Esophagus muscularis mucosa (tissue), 3 donors: Measurements from ENCODE around the gene VSX1.

Source experiments
- POLR2A ChIP-seq: fragments of 450-650 bp; IDR thresholded peaks from one replicate; pipeline ENCODE4 v1.6.1; 2017; ENCODE audit warnings: antibody characterized with exemption, moderate library complexity, mild to moderate bottlenecking, low read depth
- POLR2AphosphoS5 ChIP-seq, 2 donors: sonication (generic); formaldehyde crosslinking; IDR thresholded peaks; one replicate each; pipeline ENCODE4 v1.6.1; 2017; ENCODE audit warnings: antibody characterized with exemption in 2 of 2
- TF ChIP-seq, protein P1 (sequence below), 3 experiments: fragments of 200-600 bp in 2 of 3; fragments of 450-650 bp in 1 of 3; sonication (generic) in 2 of 3; IDR thresholded peaks; one replicate each; pipeline ENCODE4 v1.5.1; 2017 to 2019; ENCODE audit warnings: antibody characterized with exemption in 3 of 3, mild to moderate bottlenecking in 2 of 3, moderate library complexity in 1 of 3

DNA sequence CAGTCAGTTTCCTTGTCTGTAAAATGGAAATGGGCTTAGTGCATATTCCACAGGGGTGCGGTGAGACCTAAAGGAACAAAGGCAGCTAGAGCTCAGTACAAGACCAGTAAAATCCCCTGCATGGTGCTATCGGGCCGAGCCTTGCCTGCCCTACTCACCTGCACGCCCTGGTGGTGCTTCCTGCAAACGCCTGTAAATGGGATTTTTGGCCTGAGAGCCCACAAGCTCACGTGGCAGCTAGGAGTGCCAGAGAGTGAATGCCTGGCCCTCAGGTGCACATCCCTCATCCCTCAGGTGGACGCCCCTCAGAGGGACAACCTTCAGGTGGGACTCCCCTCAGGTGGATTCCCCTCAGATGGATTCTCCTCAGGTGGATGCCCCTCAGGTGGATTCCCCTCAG is 48.0 kb upstream of the VSX1 start:
- TF ChIP-seq POLR2A: no peak
- TF ChIP-seq, protein P1, sequence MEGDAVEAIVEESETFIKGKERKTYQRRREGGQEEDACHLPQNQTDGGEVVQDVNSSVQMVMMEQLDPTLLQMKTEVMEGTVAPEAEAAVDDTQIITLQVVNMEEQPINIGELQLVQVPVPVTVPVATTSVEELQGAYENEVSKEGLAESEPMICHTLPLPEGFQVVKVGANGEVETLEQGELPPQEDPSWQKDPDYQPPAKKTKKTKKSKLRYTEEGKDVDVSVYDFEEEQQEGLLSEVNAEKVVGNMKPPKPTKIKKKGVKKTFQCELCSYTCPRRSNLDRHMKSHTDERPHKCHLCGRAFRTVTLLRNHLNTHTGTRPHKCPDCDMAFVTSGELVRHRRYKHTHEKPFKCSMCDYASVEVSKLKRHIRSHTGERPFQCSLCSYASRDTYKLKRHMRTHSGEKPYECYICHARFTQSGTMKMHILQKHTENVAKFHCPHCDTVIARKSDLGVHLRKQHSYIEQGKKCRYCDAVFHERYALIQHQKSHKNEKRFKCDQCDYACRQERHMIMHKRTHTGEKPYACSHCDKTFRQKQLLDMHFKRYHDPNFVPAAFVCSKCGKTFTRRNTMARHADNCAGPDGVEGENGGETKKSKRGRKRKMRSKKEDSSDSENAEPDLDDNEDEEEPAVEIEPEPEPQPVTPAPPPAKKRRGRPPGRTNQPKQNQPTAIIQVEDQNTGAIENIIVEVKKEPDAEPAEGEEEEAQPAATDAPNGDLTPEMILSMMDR (IDR thresholded peaks at IDR 0.05): no peak
- TF ChIP-seq POLR2AphosphoS5 (IDR thresholded peaks at IDR 0.05): no peak
